Smooth muscle cell (in vitro differentiated cells): Measurements from ENCODE around the gene ATP7A. TPM values are rescaled to one million over a fixed set of nuclear protein-coding genes. Genes with fewer than 3 reads are reported as not detected.
"Not testable (repeated sequence)": the region's sequence is repeated elsewhere in the genome, so short reads cannot be mapped to it uniquely, and the experiment has no call there.

Experiments used
- DNase-seq: peaks from one replicate; lab custom pipeline; 2025; ENCODE audit not compliant: unreplicated experiment; lab: John Stamatoyannopoulos, UW
- H2AFZ ChIP-seq: fragments of 200-600 bp; sonication (generic); 2 replicates; pipeline ENCODE4 v1.6.0; 2016; ENCODE audit warnings: antibody characterized with exemption, low read depth, mild to moderate bottlenecking
- H3F3A ChIP-seq: fragments of 200-600 bp; sonication (generic); 2 replicates; pipeline ENCODE4 v1.6.0; 2017; ENCODE audit warnings: antibody characterized with exemption, low read depth
- H3K27ac ChIP-seq: fragments of 200-600 bp; sonication (generic); 2 replicates; pipeline ENCODE4 v1.5.1; 2016; ENCODE audit warnings: low read depth, mild to moderate bottlenecking
- H3K27me3 ChIP-seq: fragments of 200-600 bp; sonication (generic); 2 replicates; pipeline ENCODE4 v1.6.1; 2016; ENCODE audit warnings: low read depth, mild to moderate bottlenecking
- H3K36me3 ChIP-seq: fragments of 200-600 bp; sonication (generic); 2 replicates; pipeline ENCODE4 v1.5.1; 2016; ENCODE audit warnings: low read depth
- H3K4me1 ChIP-seq: fragments of 200-600 bp; sonication (generic); 2 replicates; pipeline ENCODE4 v1.5.1; 2016; ENCODE audit warnings: low read depth
- H3K4me2 ChIP-seq: fragments of 200-600 bp; sonication (generic); 2 replicates; pipeline ENCODE4 v1.6.0; 2016; ENCODE audit warnings: mild to moderate bottlenecking
- H3K4me3 ChIP-seq: fragments of 200-600 bp; sonication (generic); 2 replicates; pipeline ENCODE4 v1.5.1; 2016; ENCODE audit warnings: mild to moderate bottlenecking
- H3K79me2 ChIP-seq: fragments of 200-600 bp; sonication (generic); 2 replicates; pipeline ENCODE4 v1.6.0; 2016; ENCODE audit warnings: low read depth, mild to moderate bottlenecking
- H3K9ac ChIP-seq: fragments of 200-600 bp; sonication (generic); 2 replicates; pipeline ENCODE4 v1.6.0; 2016; ENCODE audit warnings: low read depth
- H3K9me3 ChIP-seq: fragments of 200-600 bp; sonication (generic); replicated peaks from 2 replicates; pipeline ENCODE4 v1.5.1; 2016; ENCODE audit warnings: low read depth
- H4K20me1 ChIP-seq: fragments of 200-600 bp; sonication (generic); 2 replicates; pipeline ENCODE4 v1.6.0; 2016; ENCODE audit warnings: low read depth
- WGBS: methylation state at CpG from one replicate; pipeline ENCODE4 v1.1.7; 2016; ENCODE audit warnings: low lambda C conversion rate; 5-methylcytosine and 5-hydroxymethylcytosine counted together
- polyA plus RNA-seq: library from polyadenylated mRNA; unstranded; fragments of >200 nt; fragmentation: Nextera tagmentation; extraction: Ambion mirVana; gene quantifications from 2 replicates; pipeline ENCODE4 v1.2.1, GENCODE V29; 2016
- total RNA-seq: library from RNA; depleted of rRNA; stranded (reverse); fragments of >200 nt; gene quantifications from 2 replicates; pipeline ENCODE4 v1.2.3, GENCODE V29; 2014
- TF ChIP-seq, protein P1 (sequence below): fragments of 200-600 bp; sonication (generic); IDR thresholded peaks from 2 replicates; pipeline ENCODE4 v1.5.1; 2017; ENCODE audit warnings: borderline replicate concordance, mild to moderate bottlenecking, antibody characterized with exemption; ENCODE audit not compliant: insufficient read depth, poor library complexity, severe bottlenecking

The ATP7A gene
- total and polyA plus RNA-seq, 2 experiments from 2014 or later, result 7.2 to 20.5 TPM

DNA sequence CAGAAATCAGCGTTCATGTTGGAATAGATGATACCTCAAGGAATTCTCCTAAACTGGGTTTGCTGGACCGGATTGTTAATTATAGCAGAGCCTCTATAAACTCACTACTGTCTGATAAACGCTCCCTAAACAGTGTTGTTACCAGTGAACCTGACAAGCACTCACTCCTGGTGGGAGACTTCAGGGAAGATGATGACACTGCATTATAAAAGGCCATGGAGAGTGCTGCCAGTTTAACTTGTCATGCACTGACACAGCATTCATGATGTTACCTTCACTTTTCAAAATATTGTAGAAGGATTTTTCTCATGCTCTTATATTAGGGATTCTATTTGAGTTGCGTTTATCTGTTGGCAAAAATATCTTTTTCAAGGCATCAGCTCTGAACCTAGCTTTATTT lies 135.9 kb downstream of the ATP7A start:
- TF ChIP-seq, protein P1, sequence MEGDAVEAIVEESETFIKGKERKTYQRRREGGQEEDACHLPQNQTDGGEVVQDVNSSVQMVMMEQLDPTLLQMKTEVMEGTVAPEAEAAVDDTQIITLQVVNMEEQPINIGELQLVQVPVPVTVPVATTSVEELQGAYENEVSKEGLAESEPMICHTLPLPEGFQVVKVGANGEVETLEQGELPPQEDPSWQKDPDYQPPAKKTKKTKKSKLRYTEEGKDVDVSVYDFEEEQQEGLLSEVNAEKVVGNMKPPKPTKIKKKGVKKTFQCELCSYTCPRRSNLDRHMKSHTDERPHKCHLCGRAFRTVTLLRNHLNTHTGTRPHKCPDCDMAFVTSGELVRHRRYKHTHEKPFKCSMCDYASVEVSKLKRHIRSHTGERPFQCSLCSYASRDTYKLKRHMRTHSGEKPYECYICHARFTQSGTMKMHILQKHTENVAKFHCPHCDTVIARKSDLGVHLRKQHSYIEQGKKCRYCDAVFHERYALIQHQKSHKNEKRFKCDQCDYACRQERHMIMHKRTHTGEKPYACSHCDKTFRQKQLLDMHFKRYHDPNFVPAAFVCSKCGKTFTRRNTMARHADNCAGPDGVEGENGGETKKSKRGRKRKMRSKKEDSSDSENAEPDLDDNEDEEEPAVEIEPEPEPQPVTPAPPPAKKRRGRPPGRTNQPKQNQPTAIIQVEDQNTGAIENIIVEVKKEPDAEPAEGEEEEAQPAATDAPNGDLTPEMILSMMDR, result no peak
- Histone ChIP-seq H3K4me1 (no peaks in the 10 kb centered on the region), H3K27me3 (no peaks in the 10 kb centered on the region), H3K36me3 (no peaks in the 10 kb centered on the region), H3K9ac (no peak overlapping the region), H3K4me3 (no peak overlapping the region), H2AFZ (no peak overlapping the region), H3F3A (no peaks in the 10 kb centered on the region), H3K79me2 (no peaks in the 10 kb centered on the region), H3K4me2 (no peak overlapping the region), H3K27ac (no peak overlapping the region), H4K20me1 (no peaks in the 10 kb centered on the region), H3K9me3 (no peaks in the 10 kb centered on the region)
- WGBS, result 76% methylated on average over 4 of the region's 4 CpGs
- no peak for DNase-seq

DNA sequence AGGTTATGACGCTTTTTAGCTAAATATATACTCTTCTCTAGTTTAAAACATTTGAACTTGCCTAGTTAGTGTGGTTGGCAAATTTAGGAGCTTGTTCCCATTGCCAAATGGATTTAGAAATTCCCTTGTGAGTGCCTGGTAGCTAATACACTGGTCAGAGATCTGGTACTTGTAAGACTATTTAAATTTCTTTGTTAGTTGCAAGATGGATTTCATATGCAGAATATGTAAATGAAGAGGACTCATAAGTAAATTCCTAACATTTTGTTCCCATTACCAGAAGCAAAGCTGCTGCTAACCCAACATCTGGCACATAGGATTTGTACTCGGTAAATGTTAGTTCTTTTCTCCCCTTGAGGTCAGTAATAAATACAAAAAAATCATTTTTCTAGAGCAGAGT lies 137.6 kb downstream of the ATP7A start:
- Histone ChIP-seq H3F3A (no peaks in the 10 kb centered on the region), H4K20me1 (no peaks in the 10 kb centered on the region), H3K4me1 (no peaks in the 10 kb centered on the region), H3K4me2 (no peak overlapping the region), H3K36me3 (no peaks in the 10 kb centered on the region), H2AFZ (no peak overlapping the region), H3K9me3 (no peaks in the 10 kb centered on the region), H3K27me3 (no peaks in the 10 kb centered on the region), H3K27ac (no peak overlapping the region), H3K4me3 (no peak overlapping the region), H3K79me2 (no peaks in the 10 kb centered on the region), H3K9ac (no peak overlapping the region)
- DNase-seq, result no peak
- 52% methylated on average over 2 of the region's 2 CpGs for WGBS
- TF ChIP-seq, protein P1, result no peak

DNA sequence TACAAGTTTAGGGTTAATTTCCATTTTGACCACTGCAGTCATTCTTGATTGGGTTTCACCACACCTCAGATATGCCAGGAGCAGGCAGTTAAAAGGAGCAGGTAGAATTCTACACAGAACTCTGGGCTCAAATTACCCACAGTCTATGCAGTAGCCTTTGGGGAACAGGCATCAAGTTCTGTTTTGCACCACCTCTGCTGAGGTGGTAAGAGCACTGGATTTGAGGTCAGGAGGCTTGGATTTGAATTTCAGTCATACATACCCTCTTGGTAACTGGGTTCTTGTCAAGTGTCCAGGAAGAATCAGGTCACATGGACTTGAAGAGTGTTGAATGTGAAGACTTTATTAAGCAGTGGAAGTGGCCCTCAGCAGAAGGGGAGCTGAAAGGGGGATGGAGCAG lies 153.2 kb downstream of the ATP7A start:
- H3K27ac ChIP-seq, result no peak overlapping the region
- H3K79me2 ChIP-seq, result no peaks in the 10 kb centered on the region
- no peaks in the 10 kb centered on the region for H4K20me1 ChIP-seq
- H3K4me2 ChIP-seq, result no peak overlapping the region
- no peak overlapping the region for H3K9ac ChIP-seq
- no peaks in the 10 kb centered on the region for H3K9me3 ChIP-seq
- H2AFZ ChIP-seq, result no peak overlapping the region
- TF ChIP-seq, protein P1, result no peak
- H3K27me3 ChIP-seq, result no peaks in the 10 kb centered on the region
- DNase-seq, result no peak
- H3K4me3 ChIP-seq, result no peak overlapping the region
- H3K4me1 ChIP-seq, result no peaks in the 10 kb centered on the region
- no peaks in the 10 kb centered on the region for H3F3A ChIP-seq
- no peaks in the 10 kb centered on the region for H3K36me3 ChIP-seq

DNA sequence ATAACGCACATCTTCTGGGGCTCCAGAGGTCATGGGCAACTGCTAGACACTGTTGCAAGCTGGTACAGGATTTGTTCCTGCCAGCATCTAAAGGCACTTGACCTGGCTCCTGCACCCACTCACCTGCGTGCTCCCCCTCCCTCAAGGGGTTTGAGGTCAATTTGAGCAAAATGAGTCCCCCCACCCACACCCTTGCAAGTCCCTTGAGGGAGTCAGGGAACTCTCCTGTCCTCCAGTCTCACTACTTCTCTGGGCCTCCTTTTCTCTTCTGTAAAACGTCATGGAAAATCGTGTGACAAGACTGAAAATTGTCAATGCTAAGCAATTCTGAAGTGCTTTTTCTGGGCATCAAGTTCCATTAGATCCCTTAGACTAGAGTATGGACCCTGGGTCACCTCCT lies 153.7 kb downstream of the ATP7A start:
- H3K79me2 ChIP-seq, result no peaks in the 10 kb centered on the region
- TF ChIP-seq, protein P1, result no peak
- H3F3A ChIP-seq, result no peaks in the 10 kb centered on the region

DNA sequence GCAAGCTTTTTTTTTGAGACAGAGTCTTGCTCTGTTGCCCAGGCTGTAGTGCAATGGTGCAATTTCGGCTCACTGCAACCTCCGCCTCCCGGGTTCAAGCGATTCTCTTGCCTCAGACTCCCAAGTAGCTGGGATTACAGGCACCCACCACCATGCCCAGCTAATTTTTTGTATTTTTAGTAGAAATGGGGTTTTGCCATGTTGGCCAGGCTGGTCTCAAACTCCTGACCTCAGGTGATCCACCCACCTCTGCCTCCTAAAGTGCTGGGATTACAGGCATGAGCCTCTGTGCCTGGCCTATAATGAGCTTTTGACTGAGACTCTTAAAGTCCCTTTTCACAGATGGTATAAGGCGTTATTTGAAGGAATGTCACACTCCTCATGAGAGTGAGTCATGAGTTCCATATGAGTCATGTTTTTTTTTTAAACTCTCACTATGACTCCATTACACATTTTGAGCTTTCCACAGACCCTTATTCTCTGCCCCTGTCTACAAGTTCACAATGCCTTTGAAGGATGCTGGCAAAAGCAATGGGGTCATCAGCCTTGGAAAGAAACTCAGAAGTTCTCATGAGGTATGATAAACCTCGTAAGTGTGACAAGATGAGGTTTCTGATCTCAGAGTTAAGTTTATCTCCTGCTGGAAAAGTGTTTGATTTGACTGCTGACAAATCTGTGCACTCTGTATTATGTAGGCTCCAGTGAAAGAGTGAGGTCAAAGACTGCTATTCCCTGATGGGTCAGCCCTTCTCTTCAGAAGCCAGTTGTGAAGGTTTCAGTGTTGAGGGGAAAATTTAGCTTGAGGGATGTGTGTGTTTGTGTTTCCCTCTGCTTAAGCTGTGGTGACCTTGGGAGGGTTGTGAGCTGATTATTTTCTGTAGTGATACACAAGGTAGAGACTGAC lies 154.5 kb downstream of the ATP7A start:
- not testable (repeated sequence) for H4K20me1 ChIP-seq, H3K4me1 ChIP-seq, H2AFZ ChIP-seq, H3K9me3 ChIP-seq, H3K9ac ChIP-seq, H3K36me3 ChIP-seq, H3K79me2 ChIP-seq, H3K27me3 ChIP-seq, DNase-seq, H3K4me2 ChIP-seq, H3F3A ChIP-seq, H3K4me3 ChIP-seq
- peak overlapping the region; percentile 71 for H3K27ac ChIP-seq
- WGBS, result 68% methylated on average over 6 of the region's 6 CpGs

More for the DNA sequence above, 153.7 kb downstream of the ATP7A start:
- WGBS, result 68% methylated on average over 4 of the region's 4 CpGs
- H3K27ac ChIP-seq, result peak overlapping the region; percentile 71
- H3K4me1 ChIP-seq, result no peaks in the 10 kb centered on the region
- no peaks in the 10 kb centered on the region for H3K36me3 ChIP-seq
- H3K9me3 ChIP-seq, result no peaks in the 10 kb centered on the region
- no peak overlapping the region for H3K4me2 ChIP-seq
- H2AFZ ChIP-seq, result no peak overlapping the region
- no peak overlapping the region for H3K9ac ChIP-seq
- DNase-seq, result no peak
- H3K4me3 ChIP-seq, result no peak overlapping the region
- H4K20me1 ChIP-seq, result no peaks in the 10 kb centered on the region
- no peaks in the 10 kb centered on the region for H3K27me3 ChIP-seq
